ENCODE results near the gene UCP1.
"Not testable (repeated sequence)": the region's sequence is repeated elsewhere in the genome, so short reads cannot be mapped to it uniquely, and the experiment has no call there.

GRCh38 chr4:140513765-140514164, 55.0 kb downstream of the UCP1 start:
- not testable (repeated sequence) for TF ChIP-seq CTCF, POLR2A (IDR thresholded peaks at IDR 0.05)

All from lower leg skin (tissue), 3 donors.